Mucosa of rectum (tissue), 2 donors: ENCODE data around the gene PLAAT4.
A peak's percentile ranks its signal among the peaks of the same experiment; 100 is the strongest.

ENCODE experiments used
- H3K27ac ChIP-seq, 2 donors: one replicate each; pipeline ENCODE4 v1.7.0; 2013; ENCODE audit warnings: inconsistent platforms in 2 of 2, low read depth in 2 of 2, low read length in 2 of 2
- H3K27me3 ChIP-seq, 2 donors: one replicate each; pipeline ENCODE4 v1.7.0; 2013; ENCODE audit warnings: low read length in 2 of 2; ENCODE audit not compliant: control insufficient read depth in 2 of 2, insufficient read depth in 2 of 2
- H3K36me3 ChIP-seq, 2 donors: one replicate each; pipeline ENCODE4 v1.7.0; 2013; ENCODE audit warnings: low read length in 2 of 2; ENCODE audit not compliant: control insufficient read depth in 2 of 2, insufficient read depth in 2 of 2
- H3K4me1 ChIP-seq, 2 donors: one replicate each; pipeline ENCODE4 v1.7.0; 2013; ENCODE audit warnings: low read length in 2 of 2, mild to moderate bottlenecking in 1 of 2; ENCODE audit not compliant: control insufficient read depth in 2 of 2, insufficient read depth in 2 of 2
- H3K4me3 ChIP-seq, 2 donors: one replicate each; pipeline ENCODE4 v1.7.0; 2013; ENCODE audit warnings: low read length in 2 of 2
- H3K9ac ChIP-seq, 2 donors: one replicate each; pipeline ENCODE4 v1.7.0; 2013; ENCODE audit warnings: low read length in 2 of 2, low read depth in 1 of 2, mild to moderate bottlenecking in 1 of 2
- H3K9me3 ChIP-seq, 2 donors: one replicate each; pipeline ENCODE4 v1.7.0; 2013; ENCODE audit warnings: low read length in 2 of 2; ENCODE audit not compliant: control insufficient read depth in 2 of 2
- donor health status: healthy.
- donor health status: Normal muscosa, but diverticular disease.

Gene PLAAT4

GRCh38 chr11:63552921-63553320 is 16.3 kb downstream of the PLAAT4 start:
- H3K9me3 ChIP-seq: no peaks in the 10 kb centered on the region
- H3K4me1 ChIP-seq: peaks cover 0 to 6% of the 10 kb centered on the region in 2 donors
- no peak overlapping the region for H3K9ac ChIP-seq
- no peak overlapping the region for H3K4me3 ChIP-seq
- no peaks in the 10 kb centered on the region for H3K27me3 ChIP-seq
- H3K27ac ChIP-seq: no peak overlapping the region
- no peaks in the 10 kb centered on the region for H3K36me3 ChIP-seq

GRCh38 chr11:63553759-63554158 is 17.2 kb downstream of the PLAAT4 start:
- H3K9ac ChIP-seq: no peak overlapping the region
- no peaks in the 10 kb centered on the region for H3K27me3 ChIP-seq
- H3K27ac ChIP-seq: peak overlapping the region in 1 of 2 donors; percentile 23
- H3K4me3 ChIP-seq: no peak overlapping the region
- no peaks in the 10 kb centered on the region for H3K36me3 ChIP-seq
- H3K9me3 ChIP-seq: no peaks in the 10 kb centered on the region
- H3K4me1 ChIP-seq: peaks cover 0 to 14% of the 10 kb centered on the region in 2 donors

- Histone ChIP-seq H3K27me3 (no peaks in the 10 kb centered on the region), H3K36me3 (no peaks in the 10 kb centered on the region), H3K9me3 (no peaks in the 10 kb centered on the region), H3K4me3 (no peak overlapping the region), H3K27ac (no peak overlapping the region), H3K4me1 (peaks cover 0 to 14% of the 10 kb centered on the region in 2 donors), H3K9ac (no peak overlapping the region)
These were observed 18.2 kb downstream of the PLAAT4 start for GRCh38 chr11:63554877-63555223.

GRCh38 chr11:63556404-63557013 is 19.9 kb downstream of the PLAAT4 start:
- no peak overlapping the region for H3K4me3 ChIP-seq
- no peaks in the 10 kb centered on the region for H3K27me3 ChIP-seq

GRCh38 chr11:63557570-63557969 is 21.0 kb downstream of the PLAAT4 start:
- Histone ChIP-seq H3K9ac (no peak overlapping the region), H3K27ac (peak overlapping the region in 1 of 2 donors; percentile 35), H3K27me3 (no peaks in the 10 kb centered on the region), H3K9me3 (no peaks in the 10 kb centered on the region), H3K36me3 (no peaks in the 10 kb centered on the region), H3K4me3 (no peak overlapping the region), H3K4me1 (peaks cover 0 to 23% of the 10 kb centered on the region in 2 donors)

More at GRCh38 chr11:63556404-63557013, 19.9 kb downstream of the PLAAT4 start:
- H3K36me3 ChIP-seq: no peaks in the 10 kb centered on the region
- H3K4me1 ChIP-seq: peaks cover 0 to 22% of the 10 kb centered on the region in 2 donors
- H3K9ac ChIP-seq: no peak overlapping the region
- no peak overlapping the region for H3K27ac ChIP-seq
- H3K9me3 ChIP-seq: no peaks in the 10 kb centered on the region

GRCh38 chr11:63558459-63559157 is 22.0 kb downstream of the PLAAT4 start:
- Histone ChIP-seq H3K36me3 (no peaks in the 10 kb centered on the region), H3K9me3 (no peaks in the 10 kb centered on the region), H3K4me3 (no peak overlapping the region), H3K27ac (no peak overlapping the region), H3K9ac (no peak overlapping the region), H3K27me3 (no peaks in the 10 kb centered on the region), H3K4me1 (peaks cover 4 to 31% of the 10 kb centered on the region in 2 donors)

GRCh38 chr11:63560506-63561180 is 24.0 kb downstream of the PLAAT4 start:
- Histone ChIP-seq H3K9me3 (no peaks in the 10 kb centered on the region), H3K36me3 (no peaks in the 10 kb centered on the region), H3K27ac (no peak overlapping the region), H3K4me1 (peaks cover 19 to 43% of the 10 kb centered on the region in 2 donors), H3K9ac (no peak overlapping the region), H3K27me3 (no peaks in the 10 kb centered on the region), H3K4me3 (no peak overlapping the region)

GRCh38 chr11:63563201-63564055 is 26.8 kb downstream of the PLAAT4 start, which contains the start of gene PLAAT2:
Gene PLAAT2, minus strand, starts transcription at chr11:63563379. Its CDS starts 55 bp downstream, at chr11:63563324.
- no peaks in the 10 kb centered on the region for H3K9me3 ChIP-seq
- H3K27ac ChIP-seq: peak within 1 kb of the TSS; percentile 98 to 99
- no peaks in the 10 kb centered on the region for H3K36me3 ChIP-seq
- H3K4me1 ChIP-seq: peaks cover 31 to 54% of the 10 kb centered on the region in 2 donors
- no peaks in the 10 kb centered on the region for H3K27me3 ChIP-seq
- H3K9ac ChIP-seq: peak within 1 kb of the TSS in 1 of 2 donors; percentile 39
- H3K4me3 ChIP-seq: peak within 1 kb of the TSS; percentile 8 to 20

GRCh38 chr11:63564056-63564774 is 27.6 kb downstream of the PLAAT4 start:
- Histone ChIP-seq H3K27ac (peak overlapping the region; percentile 98 to 99), H3K4me3 (peak overlapping the region; percentile 62), H3K9me3 (no peaks in the 10 kb centered on the region), H3K4me1 (peaks cover 31 to 52% of the 10 kb centered on the region in 2 donors), H3K36me3 (no peaks in the 10 kb centered on the region), H3K27me3 (no peaks in the 10 kb centered on the region), H3K9ac (peak overlapping the region; percentile 44 to 66)
